Ramos (cell line): ENCODE results near the gene BMPR1A.

Experiments
- in situ Hi-C: fragments of 300-500 bp; cut with MboI; formaldehyde crosslinking; loops from one replicate; pipeline ENCODE4 v1.14.3; 2022; ENCODE audit warnings: low sequenced_read_pairs; ENCODE audit not compliant: unreplicated experiment

BMPR1A gene

GRCh38 chr10:86758189-86759072 lies 2.0 kb downstream of the BMPR1A start:
- in situ Hi-C loops = no loop called here

GRCh38 chr10:86759073-86759672 lies 2.8 kb downstream of the BMPR1A start:
- in situ Hi-C loops = no loop called here

GRCh38 chr10:86763404-86763803 lies 7.0 kb downstream of the BMPR1A start:
- in situ Hi-C loops = no loop called here

GRCh38 chr10:86765548-86765947 lies 9.1 kb downstream of the BMPR1A start:
- in situ Hi-C loops = no loop called here

GRCh38 chr10:86768412-86769062 lies 12.1 kb downstream of the BMPR1A start:
- in situ Hi-C loops = no loop called here

GRCh38 chr10:86769991-86770390 lies 13.6 kb downstream of the BMPR1A start:
- in situ Hi-C loops = no loop called here

GRCh38 chr10:86770412-86770960 lies 14.1 kb downstream of the BMPR1A start:
- in situ Hi-C loops = no loop called here

GRCh38 chr10:86773498-86773897 lies 17.1 kb downstream of the BMPR1A start:
- in situ Hi-C loops = no loop called here

- in situ Hi-C loops = no loop called here
Measured at GRCh38 chr10:86775056-86775869, 18.8 kb downstream of the BMPR1A start.

- in situ Hi-C loops = no loop called here
Measured at GRCh38 chr10:86775870-86776180, 19.4 kb downstream of the BMPR1A start.

GRCh38 chr10:86779220-86780017 lies 23.0 kb downstream of the BMPR1A start:
- in situ Hi-C loops = no loop called here

GRCh38 chr10:86782701-86783418 lies 26.4 kb downstream of the BMPR1A start:
- in situ Hi-C loops = no loop called here

- in situ Hi-C loops = no loop called here
Measured at GRCh38 chr10:86785037-86785436, 28.6 kb downstream of the BMPR1A start.

GRCh38 chr10:86785968-86786367 lies 29.5 kb downstream of the BMPR1A start:
- in situ Hi-C loops = no loop called here

- in situ Hi-C loops = no loop called here
Measured at GRCh38 chr10:86786368-86786767, 29.9 kb downstream of the BMPR1A start.

GRCh38 chr10:86790394-86790793 lies 34.0 kb downstream of the BMPR1A start:
- in situ Hi-C loops = no loop called here

- in situ Hi-C loops = no loop called here
Measured at GRCh38 chr10:86792461-86793167, 36.2 kb downstream of the BMPR1A start.

- in situ Hi-C loops = no loop called here
Measured at GRCh38 chr10:86793696-86794095, 37.3 kb downstream of the BMPR1A start.
